ENCODE data around the gene DCAF10. TPM values are rescaled to one million over a fixed set of nuclear protein-coding genes. Genes with fewer than 3 reads are reported as not detected.
"Not testable (repeated sequence)": the region's sequence is repeated elsewhere in the genome, so short reads cannot be mapped to it uniquely, and the experiment has no call there.

The DCAF10 gene
- polyA plus RNA-seq, 3 donors: 34.0 to 38.4 (median 36.3) TPM

DNA sequence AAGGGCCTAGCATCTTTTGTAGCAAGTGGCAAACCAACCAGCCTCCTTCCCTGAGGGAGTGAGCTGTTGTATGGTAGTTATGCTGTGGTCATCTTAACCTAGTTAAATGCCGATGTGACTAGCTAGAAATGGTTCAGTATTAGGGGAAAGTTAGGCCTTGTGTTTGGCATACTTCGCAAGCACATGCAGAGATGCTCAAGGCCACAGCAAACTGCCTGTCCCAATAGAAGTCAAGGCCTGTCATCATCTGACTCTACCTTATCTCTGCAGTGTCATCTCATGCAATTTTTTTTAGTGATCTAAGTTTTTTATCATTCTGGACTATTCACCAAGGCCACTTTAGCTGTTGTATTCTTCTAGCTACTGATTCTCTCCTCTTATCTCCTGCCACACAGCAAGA lies 10.5 kb upstream of the DCAF10 start:
- DNase-seq (ENCODE audit: low read depth in 3 of 3, low spot score in 2 of 3): no peak

DNA sequence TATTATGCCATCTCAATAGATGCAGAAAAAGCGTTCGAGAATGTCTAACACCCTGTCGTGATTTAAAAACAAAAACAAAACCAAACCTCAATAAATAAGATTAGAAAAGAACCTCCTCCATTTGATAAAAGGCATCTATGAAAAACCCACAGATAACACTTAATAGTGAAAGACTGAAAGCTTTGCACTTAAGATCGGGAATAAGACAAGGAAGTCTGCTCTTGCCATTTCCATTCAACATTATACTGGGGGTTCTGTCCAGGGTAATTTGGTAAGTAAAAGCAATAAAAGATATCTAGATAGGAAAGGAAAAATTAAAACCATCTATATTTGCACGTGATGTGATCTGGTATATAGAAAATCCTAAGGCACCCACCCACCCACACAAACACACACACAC lies 8.5 kb upstream of the DCAF10 start:
- no peak for DNase-seq (ENCODE audit: low read depth in 3 of 3, low spot score in 2 of 3)

DNA sequence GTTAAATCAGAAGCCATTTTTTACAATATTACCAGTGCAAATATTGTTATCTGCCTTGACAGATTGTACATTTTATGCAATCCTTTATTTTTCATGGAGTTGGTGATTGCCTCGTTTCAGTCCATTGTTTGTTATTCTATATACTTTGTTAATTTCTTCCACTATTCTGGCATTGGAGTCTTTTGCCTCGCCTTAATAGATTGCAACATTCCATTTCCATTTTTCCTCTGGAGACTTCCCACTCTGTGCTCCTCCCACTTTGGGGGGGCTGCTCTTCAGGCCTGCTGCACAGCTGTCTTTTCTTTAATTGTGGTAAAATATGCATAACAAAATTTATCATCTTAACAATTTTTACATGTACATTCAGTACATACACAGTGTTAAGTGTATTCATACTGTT lies 4.4 kb upstream of the DCAF10 start:
- DNase-seq (ENCODE audit: low read depth in 3 of 3, low spot score in 2 of 3): no peak

DNA sequence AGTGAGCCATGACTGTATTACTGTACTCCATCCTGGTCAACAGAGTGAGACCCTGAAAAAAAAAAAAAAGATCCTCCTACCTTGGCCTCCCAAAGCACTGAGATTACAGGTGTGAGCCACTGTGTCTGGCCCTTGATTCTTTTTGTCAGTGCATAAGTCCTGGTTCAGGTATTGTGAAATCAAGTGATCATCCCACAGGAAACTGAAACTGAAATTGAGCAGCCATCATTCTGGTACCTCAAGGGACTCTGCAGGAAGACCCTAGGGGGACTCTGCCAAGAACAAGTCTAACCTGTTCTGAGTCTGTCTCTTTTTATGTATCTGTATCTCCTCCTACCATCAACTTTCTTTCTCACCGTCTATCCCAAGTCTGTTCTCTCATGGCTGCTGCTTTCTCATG lies 1.9 kb upstream of the DCAF10 start:
- no peak for DNase-seq (ENCODE audit: low read depth in 3 of 3, low spot score in 2 of 3)

DNA sequence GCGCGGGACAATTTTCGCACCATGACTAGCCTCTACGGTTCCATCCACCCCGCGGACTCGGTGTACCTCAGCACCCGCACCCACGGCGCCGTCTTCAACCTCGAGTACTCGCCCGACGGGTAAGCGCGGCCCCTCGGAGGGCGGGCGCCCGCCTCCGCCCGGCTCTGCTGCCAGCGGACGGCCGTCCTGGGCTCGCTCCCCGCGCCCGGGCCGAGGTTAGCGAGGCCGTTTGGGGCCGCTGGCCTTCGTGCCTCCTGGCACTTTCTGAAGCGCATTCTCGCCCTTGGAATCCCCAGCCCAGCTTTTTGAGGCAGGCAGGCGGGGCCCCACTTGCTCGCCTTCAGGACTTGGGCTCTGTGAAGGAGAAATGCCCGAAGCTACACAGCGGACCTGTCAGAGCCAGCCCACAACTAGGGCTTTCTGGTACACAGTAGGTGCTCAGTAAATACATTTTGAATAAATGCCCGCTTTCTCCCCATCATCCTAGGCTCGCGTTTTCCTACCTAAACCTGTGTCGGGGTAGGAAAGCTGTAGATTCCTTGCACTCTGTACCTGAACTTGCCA lies 772 bp downstream of the DCAF10 start:
- DNase-seq (ENCODE audit: low read depth in 3 of 3, low spot score in 2 of 3): peak in 1 of 3 donors; percentile 13

DNA sequence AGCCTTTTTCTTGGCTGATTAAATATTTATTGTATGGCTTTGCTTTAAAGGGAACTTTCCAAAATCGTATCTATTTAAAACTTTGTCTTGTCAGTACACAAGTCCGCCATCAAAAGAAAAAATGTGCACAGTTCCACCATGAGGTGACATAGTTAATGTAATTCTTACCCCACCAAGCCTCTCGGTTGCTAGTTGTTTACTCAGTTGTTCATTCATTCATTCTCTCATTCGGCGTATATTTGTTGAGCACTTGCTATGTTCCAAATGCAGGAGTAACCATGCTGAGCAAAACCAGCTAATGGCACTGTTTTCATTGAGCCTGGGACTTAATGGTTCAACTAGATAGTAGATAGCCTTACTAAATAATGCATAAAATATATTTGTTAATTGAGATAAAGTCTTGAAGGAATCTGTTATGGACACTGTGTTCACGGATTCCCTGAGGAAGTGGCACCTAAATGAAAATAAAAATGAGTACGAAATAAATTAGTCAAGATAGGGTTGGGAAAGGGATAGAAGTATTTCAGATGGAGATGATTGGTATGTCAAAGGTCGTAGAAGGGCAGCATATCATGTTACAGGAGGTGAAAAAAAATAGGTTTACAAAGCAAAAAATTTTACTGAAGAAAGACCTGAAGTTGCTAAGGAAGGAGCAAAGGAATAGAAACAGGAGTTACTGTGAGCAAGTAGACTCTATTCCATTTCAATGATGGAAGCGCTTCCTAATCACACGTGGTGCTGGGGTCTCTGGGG lies 1.5 kb downstream of the DCAF10 start:
- no peak for DNase-seq (ENCODE audit: low read depth in 3 of 3, low spot score in 2 of 3)

DNA sequence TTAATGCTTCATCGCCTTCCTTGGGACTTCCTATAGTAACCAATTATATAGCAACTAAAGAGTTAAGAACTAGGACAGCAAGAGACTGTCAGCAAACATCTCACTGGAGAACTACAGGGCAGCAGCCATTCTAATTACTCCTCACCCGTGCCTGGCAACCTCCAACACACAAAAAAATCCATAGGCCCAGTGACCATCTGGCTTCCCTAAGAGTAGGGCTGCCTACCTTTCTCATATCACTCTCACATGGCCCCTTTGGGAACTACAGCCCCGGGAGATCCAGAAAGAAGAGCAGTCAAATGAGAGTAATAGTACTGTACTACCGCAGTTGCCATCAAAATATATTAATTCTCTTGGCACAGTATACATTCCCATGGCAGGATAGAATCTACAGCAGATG lies 5.7 kb downstream of the DCAF10 start:
- no peak for DNase-seq (ENCODE audit: low read depth in 3 of 3, low spot score in 2 of 3)

DNA sequence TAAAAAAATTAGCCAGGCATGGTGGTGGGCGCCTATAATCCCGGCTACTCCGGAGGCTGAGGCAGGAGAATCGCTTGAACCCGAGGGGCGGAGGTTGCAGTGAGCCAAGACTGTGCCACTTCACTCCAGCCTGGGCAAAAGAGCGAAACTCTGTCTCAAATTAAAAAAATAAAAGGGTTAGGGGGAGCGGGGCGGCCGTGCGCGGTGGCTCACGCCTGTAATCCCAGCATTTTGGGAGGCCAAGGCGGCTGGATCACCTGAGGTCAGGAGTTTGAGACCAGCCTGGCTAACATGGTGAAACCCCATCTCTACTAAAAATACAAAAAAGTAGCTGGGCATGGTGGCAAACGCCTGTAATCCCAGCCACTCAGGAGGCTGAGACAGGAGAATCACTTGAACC lies 9.1 kb downstream of the DCAF10 start:
- not testable (repeated sequence) for DNase-seq (ENCODE audit: low read depth in 3 of 3, low spot score in 2 of 3)

DNA sequence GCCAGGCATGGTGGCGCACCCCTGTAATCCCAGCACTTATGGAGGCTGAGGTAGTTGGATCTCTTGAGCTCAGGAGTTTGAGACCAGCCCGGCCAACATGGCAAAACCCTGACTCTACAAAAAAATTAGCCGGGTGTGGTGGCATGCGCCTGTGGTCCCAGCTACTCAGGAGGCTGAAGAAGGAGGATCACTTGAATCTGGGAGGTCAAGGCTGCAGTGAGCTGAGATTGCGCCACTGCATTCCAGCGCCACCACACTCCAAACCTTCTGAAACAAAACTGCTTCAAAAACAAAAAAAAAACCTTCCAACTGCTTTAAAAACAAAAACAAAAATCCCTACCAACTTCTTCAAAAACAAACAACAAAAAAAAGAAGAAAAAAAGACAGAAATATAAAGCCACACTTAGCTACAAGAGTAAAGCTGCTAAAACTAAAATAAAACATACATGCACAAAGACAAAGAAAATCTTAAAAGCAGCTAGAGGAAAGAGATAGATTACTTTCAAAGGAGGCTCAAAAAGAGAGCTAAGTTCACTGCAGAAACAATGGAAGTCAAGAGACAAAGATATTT lies 11.4 kb downstream of the DCAF10 start:
- DNase-seq (ENCODE audit: low read depth in 3 of 3, low spot score in 2 of 3): no peak

DNA sequence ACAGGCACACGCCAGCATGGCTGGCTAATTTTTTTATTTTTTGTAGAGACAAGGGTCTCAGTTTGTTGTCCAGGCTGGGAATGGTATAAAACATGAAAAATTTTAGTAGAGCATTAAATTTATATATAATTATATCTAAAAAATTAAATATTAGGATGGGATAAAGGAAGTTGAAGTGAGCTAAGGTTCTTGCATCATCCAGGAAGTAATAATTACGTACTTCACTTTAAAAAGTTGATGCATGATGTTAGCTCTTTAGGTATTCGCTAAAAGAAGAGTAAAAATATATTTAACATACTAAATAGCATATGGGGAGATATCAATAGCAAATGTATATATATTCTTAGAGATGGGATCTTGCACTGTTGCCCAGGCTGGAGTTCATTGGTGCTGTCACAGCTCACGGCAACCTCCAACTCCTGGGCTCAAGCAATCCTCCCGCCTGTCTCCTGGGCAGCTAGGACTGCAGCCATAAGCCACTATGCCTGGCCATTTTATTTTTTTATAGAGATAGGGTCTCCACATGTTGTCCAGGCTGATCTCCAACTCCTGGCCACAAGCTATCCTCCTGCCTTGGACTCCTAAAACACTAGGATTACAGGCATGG lies 12.3 kb downstream of the DCAF10 start:
- DNase-seq (ENCODE audit: low read depth in 3 of 3, low spot score in 2 of 3): no peak

DNA sequence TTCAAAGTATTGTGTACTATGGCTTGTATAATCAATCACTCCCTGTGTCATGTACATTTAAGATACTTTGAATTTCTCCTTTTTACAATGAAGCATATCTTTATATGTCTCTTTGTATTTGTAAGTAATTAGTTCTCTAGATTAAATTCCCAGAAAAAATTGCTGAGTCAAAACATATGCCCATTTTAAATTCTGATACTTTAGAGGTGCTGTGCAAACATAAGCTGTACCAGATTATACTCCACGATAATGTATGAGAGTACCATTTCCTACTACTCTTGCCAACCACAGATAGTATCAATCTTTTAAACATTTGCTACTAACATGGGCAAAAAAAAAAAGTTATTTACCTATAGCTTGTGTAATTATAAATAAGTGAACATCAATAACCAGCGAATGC lies 18.3 kb downstream of the DCAF10 start:
- DNase-seq (ENCODE audit: low read depth in 3 of 3, low spot score in 2 of 3): no peak

DNA sequence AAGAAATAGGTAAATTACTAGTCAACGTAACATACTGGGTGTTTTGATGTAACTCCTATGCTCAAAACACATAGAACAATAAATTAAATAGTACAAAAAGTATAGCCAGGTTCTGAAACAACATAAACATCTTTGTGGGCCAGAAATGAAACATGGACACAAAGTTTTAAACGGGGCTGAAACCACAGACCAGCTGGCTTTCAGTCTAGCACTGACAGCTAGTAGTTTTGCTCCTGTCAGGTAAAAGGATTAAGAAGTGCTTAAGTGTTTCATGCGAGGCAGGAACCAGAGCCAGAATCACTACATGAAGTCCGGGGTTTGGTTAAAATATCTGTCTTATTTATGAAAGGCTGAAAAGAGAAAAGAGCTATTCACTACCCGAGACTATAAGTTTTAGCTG lies 19.5 kb downstream of the DCAF10 start:
- DNase-seq (ENCODE audit: low read depth in 3 of 3, low spot score in 2 of 3): no peak

DNA sequence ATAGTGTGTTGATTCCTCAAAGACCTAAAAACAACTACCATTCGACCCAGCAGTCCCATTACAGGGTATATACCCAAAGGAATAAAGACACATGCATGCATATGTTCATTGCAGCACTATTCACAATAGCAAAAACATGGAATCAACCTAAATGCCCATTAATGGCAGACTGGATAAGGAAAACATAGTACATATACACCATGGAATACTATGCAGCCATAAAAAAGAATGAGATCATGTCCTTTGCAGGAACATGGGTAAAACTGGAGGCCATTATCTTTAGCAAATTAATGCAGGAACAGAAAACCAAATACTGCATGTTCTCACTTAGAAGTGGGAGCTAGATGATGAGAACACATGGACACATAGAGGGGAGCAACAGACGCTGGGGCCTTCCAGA lies 24.6 kb downstream of the DCAF10 start:
- not testable (repeated sequence) for DNase-seq (ENCODE audit: low read depth in 3 of 3, low spot score in 2 of 3)

DNA sequence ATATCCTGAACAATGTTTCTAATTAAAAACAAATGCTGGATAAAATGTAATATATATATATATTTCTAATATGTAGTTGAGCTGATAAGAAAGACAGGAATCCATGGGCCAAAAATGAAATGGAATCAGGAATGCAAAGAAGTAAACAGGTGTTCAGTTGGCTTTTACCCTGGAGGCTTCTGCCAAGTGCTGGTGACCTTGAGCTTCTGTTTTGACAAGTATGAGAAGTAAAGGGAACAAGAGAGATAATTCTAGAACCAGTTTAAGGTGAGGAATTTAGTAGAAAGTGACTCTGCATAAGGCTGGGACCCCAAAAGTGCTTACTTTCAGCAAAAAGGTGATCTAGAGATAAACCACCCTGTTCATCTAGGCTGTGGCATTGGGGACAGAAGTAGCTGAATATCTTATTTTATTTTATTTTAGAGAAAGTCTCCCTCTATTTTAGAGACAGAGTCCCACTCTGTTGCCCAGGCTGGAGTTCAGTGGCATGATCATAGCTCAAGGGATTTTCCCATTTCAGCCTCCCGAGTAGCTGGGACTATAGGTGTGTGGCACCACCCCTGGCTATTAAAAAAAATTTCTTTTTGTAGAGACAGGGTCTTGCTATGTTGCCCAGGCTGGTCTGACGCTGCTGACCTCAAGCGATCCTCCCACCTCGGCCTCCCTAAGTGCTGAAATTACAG lies 27.0 kb downstream of the DCAF10 start:
- no peak for DNase-seq (ENCODE audit: low read depth in 3 of 3, low spot score in 2 of 3)

DNA sequence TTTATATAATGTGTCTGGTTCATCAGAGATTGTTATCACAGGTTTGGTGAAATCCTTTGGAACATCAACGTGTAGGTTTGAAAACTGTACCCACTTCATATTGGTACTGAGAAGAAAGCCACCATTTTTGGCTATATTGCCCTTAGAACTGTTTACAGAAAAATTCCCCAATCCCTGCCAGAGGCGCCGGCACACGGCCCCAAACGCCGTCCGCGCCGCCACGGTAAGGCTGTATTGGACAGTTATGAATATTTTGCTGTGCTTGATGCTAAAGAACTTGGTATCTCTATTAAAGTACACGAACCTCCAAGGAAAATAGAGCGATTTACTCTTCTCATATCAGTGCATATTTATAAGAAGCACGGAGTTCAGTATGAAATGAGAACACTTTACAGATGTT lies 35.2 kb downstream of the DCAF10 start:
- no peak for DNase-seq (ENCODE audit: low read depth in 3 of 3, low spot score in 2 of 3)

DNA sequence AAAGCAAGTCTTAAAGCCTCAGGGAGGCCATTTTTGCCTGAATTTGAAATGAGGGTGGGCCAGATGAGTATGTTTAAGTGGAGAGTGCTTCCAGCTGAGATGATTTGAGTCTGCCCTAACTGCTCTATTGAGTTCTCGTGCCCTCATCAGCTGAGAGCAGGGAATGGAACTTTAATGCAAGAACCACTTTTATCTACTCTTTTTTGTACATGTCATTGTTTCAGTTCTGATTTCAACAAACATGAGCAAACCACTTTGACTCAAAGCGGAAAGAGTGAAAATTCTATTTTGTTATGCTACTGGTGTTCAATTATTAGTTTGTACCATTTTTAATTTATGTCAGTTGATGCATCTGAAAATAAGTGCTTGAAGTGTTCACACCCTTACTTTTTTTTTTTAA lies 35.8 kb downstream of the DCAF10 start:
- no peak for DNase-seq (ENCODE audit: low read depth in 3 of 3, low spot score in 2 of 3)

DNA sequence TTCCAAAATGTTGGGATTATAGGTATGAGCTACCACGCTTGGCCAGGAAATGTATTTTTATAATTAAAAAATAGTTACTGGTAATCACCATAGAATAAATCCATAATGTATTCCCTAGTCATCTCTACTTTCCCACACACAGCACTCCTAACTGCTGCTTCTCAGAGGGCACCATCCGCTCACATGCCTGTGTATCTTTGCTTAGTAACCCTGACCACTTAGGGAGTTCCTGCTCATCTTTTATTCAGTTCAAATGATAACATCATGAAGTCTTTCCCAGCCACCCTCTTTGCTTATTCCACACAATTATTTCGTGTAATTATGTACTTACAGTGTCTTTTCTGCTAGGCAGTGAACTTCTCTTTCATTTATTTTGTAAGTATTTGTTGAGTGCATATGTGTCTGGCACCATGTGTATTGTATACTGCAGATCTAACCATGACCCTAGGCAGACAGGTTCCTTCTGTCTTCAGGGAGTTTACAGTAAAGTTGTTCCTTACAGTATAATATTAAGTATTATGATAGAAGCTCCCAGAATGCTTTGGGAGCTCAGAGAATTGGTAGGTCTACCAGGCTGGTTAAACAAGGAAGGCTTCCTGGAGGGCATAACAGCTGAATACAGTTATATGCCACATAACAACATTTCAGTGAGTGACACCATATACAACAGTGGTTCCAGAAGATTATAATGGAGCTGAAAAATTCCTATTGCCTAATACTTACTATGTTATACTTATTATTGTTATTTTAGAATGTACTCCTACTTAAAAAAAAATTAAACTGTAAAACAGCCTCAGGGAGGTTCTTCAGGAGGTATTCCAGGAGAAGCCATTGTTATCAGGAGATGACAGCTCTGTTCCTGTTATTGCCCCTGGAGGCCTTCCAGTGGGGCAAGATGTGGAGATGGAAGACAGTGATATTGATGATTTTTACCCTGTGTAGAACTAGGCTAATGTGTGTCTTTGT lies 39.2 kb downstream of the DCAF10 start:
- no peak for DNase-seq (ENCODE audit: low read depth in 3 of 3, low spot score in 2 of 3)

DNA sequence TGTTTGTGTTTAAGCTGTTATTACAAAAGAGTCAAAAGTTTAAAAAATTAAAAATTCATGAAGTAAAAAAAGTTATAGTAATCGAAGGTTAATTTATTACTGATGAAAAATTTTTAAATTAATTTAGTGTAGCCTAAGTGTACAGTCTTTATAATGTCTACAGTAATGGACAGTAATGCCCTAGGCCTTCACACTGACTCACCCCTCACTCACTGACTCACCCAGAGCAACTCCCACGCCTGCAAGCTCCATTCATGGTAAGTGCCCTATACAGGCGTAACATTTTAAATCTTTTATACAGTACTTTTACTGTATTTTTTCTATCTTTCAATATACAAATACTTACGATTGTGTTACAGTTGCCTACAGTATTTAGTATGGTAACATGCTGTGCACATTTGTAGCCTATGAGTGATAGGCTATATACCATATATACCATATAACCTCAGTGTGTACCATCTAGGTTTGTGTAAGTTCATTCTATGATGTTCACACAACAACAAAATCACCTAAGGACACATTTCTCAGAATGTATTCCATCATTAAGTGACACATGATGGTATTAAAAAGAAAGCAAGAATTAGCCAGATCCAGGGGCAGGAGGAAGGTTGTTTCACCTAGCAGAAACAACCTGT lies 40.1 kb downstream of the DCAF10 start:
- no peak for DNase-seq (ENCODE audit: low read depth in 3 of 3, low spot score in 2 of 3)

DNA sequence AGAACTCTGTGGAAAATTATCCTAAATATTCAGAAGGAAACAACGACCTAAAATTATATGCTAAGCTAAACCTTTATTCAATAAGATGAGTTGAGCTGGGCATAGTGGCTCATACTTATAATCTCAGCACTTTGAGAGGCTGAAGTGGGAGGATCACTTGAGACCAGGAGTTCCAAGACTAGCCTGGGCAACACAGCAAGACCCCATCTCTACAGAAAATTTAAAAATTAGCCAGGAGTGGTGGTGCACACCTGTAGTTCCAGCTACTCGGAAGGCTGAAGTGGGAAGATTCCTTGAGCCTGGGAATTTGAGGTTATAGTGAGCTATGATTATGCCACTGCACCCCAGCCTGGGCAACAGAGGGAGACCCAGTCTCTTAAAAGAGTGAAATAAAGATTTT lies 51.6 kb downstream of the DCAF10 start:
- no peak for DNase-seq (ENCODE audit: low read depth in 3 of 3, low spot score in 2 of 3)

DNA sequence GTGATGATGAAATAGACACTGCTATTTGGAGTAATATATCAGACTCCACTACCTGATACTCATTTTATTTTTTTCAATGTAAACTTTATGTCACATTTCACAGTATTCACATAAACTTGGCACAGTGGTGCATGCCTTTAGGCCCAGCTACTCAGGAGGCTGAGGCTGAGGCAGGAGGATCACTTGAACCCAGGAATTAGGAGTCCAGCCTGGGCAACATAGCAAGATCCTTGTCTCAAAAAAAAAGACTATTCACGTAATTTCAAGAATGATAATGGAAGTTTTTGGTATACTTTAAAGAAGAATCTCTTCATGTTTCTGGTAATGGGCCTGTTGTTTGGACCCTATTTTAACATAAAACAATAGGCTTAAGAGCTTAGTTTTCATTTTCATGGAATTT lies 56.0 kb downstream of the DCAF10 start:
- DNase-seq (ENCODE audit: low read depth in 3 of 3, low spot score in 2 of 3): no peak
